Measurements from ENCODE around the gene CBX6. TPM values are rescaled to one million over a fixed set of nuclear protein-coding genes. Genes with fewer than 3 reads are reported as not detected.

The CBX6 gene
- total RNA-seq, 1 experiment from 2014 or later, result 98.4 TPM

- ChIA-PET POLR2A (no interaction called here), CTCF (interaction anchor here (0.8 kb wide), 1 partner anchor 125 kb away, joined by 5 read pairs; no protein-coding TSS in a partner anchor)
- intact Hi-C loops (cut with micrococcal nuclease; ENCODE audit: unreplicated experiment) (loop anchor here (10.0 kb wide), 1 partner anchor 47 kb away; no protein-coding TSS in a partner anchor), in situ Hi-C loops (cut with HindIII; ENCODE audit: low pct_unique_long_range_greater_than_20kb, low sequenced_read_pairs) (no loop called here)
- DNase-seq (ENCODE audit: low read depth, low spot score) (no peak), ATAC-seq (no peak)
- H3K4me3 ChIP-seq (ENCODE audit: low read depth in 2 of 2, low read length in 2 of 2), result no peak overlapping the region
- H3K9me3 ChIP-seq (ENCODE audit: control insufficient read depth, insufficient read depth, low read depth, low read length), result no peaks in the 10 kb centered on the region
- no peaks in the 10 kb centered on the region for H3K27me3 ChIP-seq (ENCODE audit: control insufficient read depth, insufficient read depth, low read length)
- H3K27ac ChIP-seq (ENCODE audit: low read length), result no peak overlapping the region
- H3K4me1 ChIP-seq (ENCODE audit: control insufficient read depth, insufficient read depth, low read length), result peaks cover 4% of the 10 kb centered on the region; the same call in 1 of the 2 replicates
- no TSS peak for BruUV-seq (replicated peaks)
- no peaks in the 10 kb centered on the region for H3K36me3 ChIP-seq (ENCODE audit: control insufficient read depth, insufficient read depth, low read length)
- TF ChIP-seq TCF7L2 (IDR thresholded peaks at IDR 0.05; ENCODE audit: low read depth, low read length) (no peak), CTCF (IDR thresholded peaks at IDR 0.05) (no peak)
Observed at GRCh38 chr22:38878001-38878400, 6.0 kb upstream of the CBX6 start.

- no peak overlapping the region for H3K4me3 ChIP-seq (ENCODE audit: low read depth in 2 of 2, low read length in 2 of 2)
- intact Hi-C loops (cut with micrococcal nuclease; ENCODE audit: unreplicated experiment) (loop anchor here (10.0 kb wide), 1 partner anchor 50 kb away; no protein-coding TSS in a partner anchor), in situ Hi-C loops (cut with HindIII; ENCODE audit: low pct_unique_long_range_greater_than_20kb, low sequenced_read_pairs) (no loop called here)
- ATAC-seq (no peak), DNase-seq (ENCODE audit: low read depth, low spot score) (no peak)
- TF ChIP-seq SIN3A (IDR thresholded peaks at IDR 0.05; ENCODE audit: borderline replicate concordance, insufficient read depth, low read depth, low read length) (no peak), TCF7L2 (IDR thresholded peaks at IDR 0.05; ENCODE audit: low read depth, low read length) (no peak)
- peaks cover 12% of the 10 kb centered on the region for H3K4me1 ChIP-seq (ENCODE audit: control insufficient read depth, insufficient read depth, low read length)
- ChIA-PET POLR2A (no interaction called here), CTCF (no interaction called here)
- BruUV-seq (replicated peaks), result no TSS peak
- no peaks in the 10 kb centered on the region; the same call in 1 of the 2 replicates for H3K36me3 ChIP-seq (ENCODE audit: control insufficient read depth, insufficient read depth, low read length)
- H3K27me3 ChIP-seq (ENCODE audit: control insufficient read depth, insufficient read depth, low read length), result no peaks in the 10 kb centered on the region
- no peaks in the 10 kb centered on the region for H3K9me3 ChIP-seq (ENCODE audit: control insufficient read depth, insufficient read depth, low read depth, low read length)
- H3K27ac ChIP-seq (ENCODE audit: low read length), result no peak overlapping the region
Observed at GRCh38 chr22:38874529-38875222, 2.7 kb upstream of the CBX6 start.

- DNase-seq (ENCODE audit: low read depth, low spot score) (no peak), ATAC-seq (no peak)
- H3K36me3 ChIP-seq (ENCODE audit: control insufficient read depth, insufficient read depth, low read length), result no peaks in the 10 kb centered on the region; the same call in 1 of the 2 replicates
- CTCF ChIA-PET, result no interaction called here
- POLR2A ChIA-PET, result no interaction called here
- no TSS peak for BruUV-seq (replicated peaks)
- intact Hi-C loops (cut with micrococcal nuclease; ENCODE audit: unreplicated experiment) (loop anchor here (10.0 kb wide), 1 partner anchor 51 kb away; no protein-coding TSS in a partner anchor), in situ Hi-C loops (cut with HindIII; ENCODE audit: low pct_unique_long_range_greater_than_20kb, low sequenced_read_pairs) (no loop called here)
- no peaks in the 10 kb centered on the region for H3K9me3 ChIP-seq (ENCODE audit: control insufficient read depth, insufficient read depth, low read depth, low read length)
- peak overlapping the region; percentile 63 to 74; a peak in 3 of 4 replicates for H3K4me3 ChIP-seq (ENCODE audit: low read depth in 2 of 2, low read length in 2 of 2)
- peak overlapping the region; percentile 83 for H3K27ac ChIP-seq (ENCODE audit: low read length)
- H3K4me1 ChIP-seq (ENCODE audit: control insufficient read depth, insufficient read depth, low read length), result peaks cover 21% of the 10 kb centered on the region
- TF ChIP-seq SIN3A (IDR thresholded peaks at IDR 0.05; ENCODE audit: borderline replicate concordance, insufficient read depth, low read depth, low read length), result no peak
- TF ChIP-seq REST (IDR thresholded peaks at IDR 0.05; ENCODE audit: insufficient read depth in 1 of 2, low read depth in 2 of 2, low read length in 1 of 2), result no peak
- TF ChIP-seq CTCF (IDR thresholded peaks at IDR 0.05), result no peak
- TF ChIP-seq POLR2AphosphoS5 (IDR thresholded peaks at IDR 0.05; ENCODE audit: low read depth, low read length), result no peak
- no peak for TF ChIP-seq TCF7L2 (IDR thresholded peaks at IDR 0.05; ENCODE audit: low read depth, low read length)
- H3K27me3 ChIP-seq (ENCODE audit: control insufficient read depth, insufficient read depth, low read length), result no peaks in the 10 kb centered on the region
Observed at GRCh38 chr22:38873469-38874411, 1.7 kb upstream of the CBX6 start.
